ENCODE measurements around the gene R3HDM1. TPM values are rescaled to one million over a fixed set of nuclear protein-coding genes. Genes with fewer than 3 reads are reported as not detected.

Gene R3HDM1
- polyA plus RNA-seq, 2 of the 4 experiments (the other 2 are of a cell fraction): 27.6 to 63.3 TPM

DNA sequence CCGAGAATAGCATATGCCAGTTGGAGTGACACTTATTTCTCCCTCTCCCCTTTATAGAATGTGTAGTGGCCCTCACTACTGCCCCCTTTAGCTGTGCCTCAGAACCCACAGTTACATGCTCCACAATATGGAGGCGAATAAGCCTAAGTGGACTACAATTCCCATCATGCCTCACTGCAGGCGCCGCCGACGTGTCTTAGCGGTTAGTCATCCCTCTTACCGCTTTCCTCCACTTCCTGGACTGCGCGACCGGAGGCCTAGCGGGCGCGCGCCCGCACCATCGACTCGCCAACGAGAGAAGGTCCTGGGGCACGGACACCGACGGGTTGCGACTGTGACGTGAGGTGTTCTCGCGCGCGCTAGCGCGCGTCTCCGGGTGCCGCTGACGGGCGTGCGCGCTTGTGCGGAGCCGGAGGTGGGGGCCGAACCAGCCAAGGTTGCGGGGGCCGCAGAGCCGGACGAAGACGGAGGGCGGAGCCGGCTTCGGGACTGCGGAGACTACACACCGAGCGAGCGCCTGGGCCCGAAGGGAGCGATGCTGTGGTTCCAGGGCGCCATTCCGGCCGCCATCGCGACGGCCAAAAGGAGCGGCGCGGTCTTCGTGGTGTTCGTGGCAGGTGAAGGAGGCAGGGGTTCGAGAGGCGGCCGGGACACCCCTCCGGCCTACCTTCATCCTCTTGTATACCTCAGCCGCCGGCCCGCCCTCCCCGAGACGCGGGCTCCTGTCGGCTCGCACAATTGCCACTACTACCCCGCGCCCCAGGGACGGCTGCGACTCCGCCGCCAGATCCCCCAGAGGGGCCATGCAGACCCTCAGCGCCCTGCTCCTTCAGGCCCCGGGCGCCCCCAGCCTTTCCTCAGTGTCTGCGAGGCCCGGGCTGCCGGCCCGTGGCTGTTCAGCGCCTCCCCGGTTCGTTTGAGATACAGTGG is 210.4 kb downstream of the R3HDM1 start, which contains the start of gene UBXN4 (continued):
- TF ChIP-seq MAFK (IDR thresholded peaks at IDR 0.05; ENCODE audit: partially characterized antibody) (no peak), ESRRA (IDR thresholded peaks at IDR 0.05; ENCODE audit: borderline replicate concordance, low read length) (no peak), CHD4 (IDR thresholded peaks at IDR 0.05; ENCODE audit: borderline replicate concordance) (peak; percentile 83; the same call in 1 of the 2 replicates), JUN (IDR thresholded peaks at IDR 0.05) (peak in 1 of 2 experiments; percentile 74; a peak in 2 of 5 replicates), PHF8 (IDR thresholded peaks at IDR 0.05; ENCODE audit: borderline replicate concordance, low read depth) (peak; percentile 80), HEYL (CRISPR knock-in tag; IDR thresholded peaks at IDR 0.05) (no peak), NFE2L2 (conservative IDR thresholded peaks at IDR 0.05; ENCODE audit: low read length) (no peak), BHLHE40 (IDR thresholded peaks at IDR 0.05; ENCODE audit: low read depth, low read length) (no peak), MAZ (IDR thresholded peaks at IDR 0.05; ENCODE audit: borderline replicate concordance, low read depth, low read length) (no peak), CBX2 (IDR thresholded peaks at IDR 0.05; ENCODE audit: borderline replicate concordance, low read depth) (no peak), CEBPB (IDR thresholded peaks at IDR 0.05) (no peak), RAD21 (conservative IDR thresholded peaks at IDR 0.05 in 1 of 2, IDR thresholded peaks at IDR 0.05 in 1 of 2) (no peak), POLR2A (IDR thresholded peaks at IDR 0.05; ENCODE audit: low read length) (peak; percentile 83), RNF2 (IDR thresholded peaks at IDR 0.05; ENCODE audit: borderline replicate concordance, low read depth) (no peak), KDM5A (IDR thresholded peaks at IDR 0.05) (no peak)
- TF ChIP-seq, protein P1, sequence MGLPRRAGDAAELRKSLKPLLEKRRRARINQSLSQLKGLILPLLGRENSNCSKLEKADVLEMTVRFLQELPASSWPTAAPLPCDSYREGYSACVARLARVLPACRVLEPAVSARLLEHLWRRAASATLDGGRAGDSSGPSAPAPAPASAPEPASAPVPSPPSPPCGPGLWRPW (IDR thresholded peaks at IDR 0.05): no peak
- TF ChIP-seq, protein P2, sequence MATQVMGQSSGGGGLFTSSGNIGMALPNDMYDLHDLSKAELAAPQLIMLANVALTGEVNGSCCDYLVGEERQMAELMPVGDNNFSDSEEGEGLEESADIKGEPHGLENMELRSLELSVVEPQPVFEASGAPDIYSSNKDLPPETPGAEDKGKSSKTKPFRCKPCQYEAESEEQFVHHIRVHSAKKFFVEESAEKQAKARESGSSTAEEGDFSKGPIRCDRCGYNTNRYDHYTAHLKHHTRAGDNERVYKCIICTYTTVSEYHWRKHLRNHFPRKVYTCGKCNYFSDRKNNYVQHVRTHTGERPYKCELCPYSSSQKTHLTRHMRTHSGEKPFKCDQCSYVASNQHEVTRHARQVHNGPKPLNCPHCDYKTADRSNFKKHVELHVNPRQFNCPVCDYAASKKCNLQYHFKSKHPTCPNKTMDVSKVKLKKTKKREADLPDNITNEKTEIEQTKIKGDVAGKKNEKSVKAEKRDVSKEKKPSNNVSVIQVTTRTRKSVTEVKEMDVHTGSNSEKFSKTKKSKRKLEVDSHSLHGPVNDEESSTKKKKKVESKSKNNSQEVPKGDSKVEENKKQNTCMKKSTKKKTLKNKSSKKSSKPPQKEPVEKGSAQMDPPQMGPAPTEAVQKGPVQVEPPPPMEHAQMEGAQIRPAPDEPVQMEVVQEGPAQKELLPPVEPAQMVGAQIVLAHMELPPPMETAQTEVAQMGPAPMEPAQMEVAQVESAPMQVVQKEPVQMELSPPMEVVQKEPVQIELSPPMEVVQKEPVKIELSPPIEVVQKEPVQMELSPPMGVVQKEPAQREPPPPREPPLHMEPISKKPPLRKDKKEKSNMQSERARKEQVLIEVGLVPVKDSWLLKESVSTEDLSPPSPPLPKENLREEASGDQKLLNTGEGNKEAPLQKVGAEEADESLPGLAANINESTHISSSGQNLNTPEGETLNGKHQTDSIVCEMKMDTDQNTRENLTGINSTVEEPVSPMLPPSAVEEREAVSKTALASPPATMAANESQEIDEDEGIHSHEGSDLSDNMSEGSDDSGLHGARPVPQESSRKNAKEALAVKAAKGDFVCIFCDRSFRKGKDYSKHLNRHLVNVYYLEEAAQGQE (IDR thresholded peaks at IDR 0.05): no peak
- TF ChIP-seq, protein P3, sequence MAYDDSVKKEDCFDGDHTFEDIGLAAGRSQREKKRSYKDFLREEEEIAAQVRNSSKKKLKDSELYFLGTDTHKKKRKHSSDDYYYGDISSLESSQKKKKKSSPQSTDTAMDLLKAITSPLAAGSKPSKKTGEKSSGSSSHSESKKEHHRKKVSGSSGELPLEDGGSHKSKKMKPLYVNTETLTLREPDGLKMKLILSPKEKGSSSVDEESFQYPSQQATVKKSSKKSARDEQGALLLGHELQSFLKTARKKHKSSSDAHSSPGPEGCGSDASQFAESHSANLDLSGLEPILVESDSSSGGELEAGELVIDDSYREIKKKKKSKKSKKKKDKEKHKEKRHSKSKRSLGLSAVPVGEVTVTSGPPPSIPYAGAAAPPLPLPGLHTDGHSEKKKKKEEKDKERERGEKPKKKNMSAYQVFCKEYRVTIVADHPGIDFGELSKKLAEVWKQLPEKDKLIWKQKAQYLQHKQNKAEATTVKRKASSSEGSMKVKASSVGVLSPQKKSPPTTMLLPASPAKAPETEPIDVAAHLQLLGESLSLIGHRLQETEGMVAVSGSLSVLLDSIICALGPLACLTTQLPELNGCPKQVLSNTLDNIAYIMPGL (CRISPR knock-in tag; IDR thresholded peaks at IDR 0.05; ENCODE audit: borderline replicate concordance): 0 out of 2 replicates have a peak, but pooled peaks have one; percentile 27

DNA sequence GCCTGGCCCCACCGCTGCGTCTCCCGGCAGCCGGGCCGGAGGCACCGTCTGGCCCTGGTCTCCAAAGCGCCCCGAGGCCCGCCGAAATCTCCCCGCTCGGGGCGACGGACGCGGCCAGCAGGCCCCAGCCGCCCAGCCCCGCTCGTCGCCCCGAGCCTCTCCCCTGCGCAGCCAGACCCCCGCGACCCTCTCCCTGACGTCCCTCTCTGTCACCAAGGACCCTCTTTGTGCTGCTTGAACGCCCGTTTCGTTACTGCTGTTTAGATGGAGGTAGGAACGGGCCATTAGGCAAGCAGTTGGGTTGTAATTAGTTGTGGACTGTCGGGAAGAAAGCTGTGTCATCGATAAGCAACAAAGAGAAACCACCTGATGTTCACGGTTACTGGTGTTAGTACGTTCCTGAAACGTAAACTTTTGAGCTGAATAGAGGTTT is 211.1 kb downstream of the R3HDM1 start:
- TF ChIP-seq SREBF2 (IDR thresholded peaks at IDR 0.05) (no peak), MAFK (IDR thresholded peaks at IDR 0.05; ENCODE audit: partially characterized antibody) (peak; percentile 71)
- POLR2A ChIA-PET: interaction anchor here (0.6 to 1.4 kb wide), 4 partner anchors 13 to 211 kb away, joined by 3 read pairs; partner anchors contain the start of genes MCM6, R3HDM1 and ZRANB3
- Histone ChIP-seq H3K4me1 (peaks cover 26% of the 10 kb centered on the region; the same call in 2 of the 3 replicates), H3K27ac (peak overlapping the region; percentile 92 to 96), H3K4me3 (peak overlapping the region; percentile 92), H3K9me3 (no peaks in the 10 kb centered on the region), H3K4me2 (peak overlapping the region; percentile 96)
- ATAC-seq: peak; percentile 42 to 52
- no peak for FAIRE-seq
- under 1% methylated on average over 16 of the region's 34 CpGs for WGBS (ENCODE audit: missing lambda C conversion rate)
- CTCF ChIA-PET: no interaction called here
- DNase-seq (ENCODE audit: low read depth in 1 of 2, low spot score in 1 of 2): peak; percentile 21 to 54

Measured in A549 (cell line).